Nucleus accumbens (tissue), 56 donors: ENCODE data around the gene CADM2.

ENCODE experiments used
- DNase-seq, 56 donors: peaks; one replicate each; lab custom pipeline; 2025; lab: John Stamatoyannopoulos, UW

CADM2 gene

GRCh38 chr3:85737846-85738245, 779.1 kb downstream of the CADM2 start:
- no peak for DNase-seq

DNA sequence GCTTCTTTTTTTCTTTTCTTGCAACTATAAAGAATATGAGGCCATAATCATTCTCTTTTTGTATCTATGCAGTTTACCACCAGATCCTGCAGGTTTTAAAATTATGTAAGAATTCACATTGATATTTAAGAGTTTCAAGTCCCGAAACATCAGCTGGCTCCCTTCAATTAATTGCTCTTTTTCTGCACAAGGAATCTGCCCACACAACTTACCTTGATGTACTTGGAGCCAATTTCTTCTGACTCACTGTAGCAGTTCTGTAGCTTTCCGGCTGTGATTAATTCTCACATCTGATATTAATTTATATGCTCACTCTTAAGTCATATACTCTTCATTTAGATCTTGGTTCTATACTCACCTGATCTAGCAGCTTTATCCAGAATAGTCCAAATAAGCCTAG, 781.8 kb downstream of the CADM2 start:
- DNase-seq = peak in 8 of 56 donors; percentile 2 to 53 (median 13)

- DNase-seq = no peak
These were observed 799.7 kb downstream of the CADM2 start for GRCh38 chr3:85758442-85758841.

GRCh38 chr3:85760342-85760741, 801.6 kb downstream of the CADM2 start:
- DNase-seq = no peak

DNA sequence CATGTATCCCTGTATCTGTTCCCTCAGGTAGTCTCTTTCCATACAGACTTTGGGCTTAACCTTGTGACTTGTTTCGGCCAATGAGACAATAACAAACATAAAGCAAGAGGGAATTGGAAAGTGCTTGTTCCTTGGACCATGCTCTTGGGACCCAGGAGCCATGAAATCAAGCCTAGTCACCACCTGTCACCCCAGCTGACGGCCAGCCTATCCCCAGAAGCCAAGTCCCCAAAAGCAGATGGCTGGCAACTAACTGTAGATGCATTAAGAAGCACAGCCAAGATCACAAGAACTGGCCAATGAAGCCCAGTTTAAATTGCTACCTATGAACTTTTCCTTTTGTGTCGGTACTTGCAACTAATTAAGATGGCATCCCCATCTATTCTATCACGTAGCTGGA, 822.0 kb downstream of the CADM2 start:
- no peak for DNase-seq

GRCh38 chr3:85781806-85782205, 823.0 kb downstream of the CADM2 start:
- DNase-seq = no peak

GRCh38 chr3:85783291-85783690, 824.5 kb downstream of the CADM2 start:
- DNase-seq = no peak

GRCh38 chr3:85785766-85786165, 827.0 kb downstream of the CADM2 start:
- no peak for DNase-seq

DNA sequence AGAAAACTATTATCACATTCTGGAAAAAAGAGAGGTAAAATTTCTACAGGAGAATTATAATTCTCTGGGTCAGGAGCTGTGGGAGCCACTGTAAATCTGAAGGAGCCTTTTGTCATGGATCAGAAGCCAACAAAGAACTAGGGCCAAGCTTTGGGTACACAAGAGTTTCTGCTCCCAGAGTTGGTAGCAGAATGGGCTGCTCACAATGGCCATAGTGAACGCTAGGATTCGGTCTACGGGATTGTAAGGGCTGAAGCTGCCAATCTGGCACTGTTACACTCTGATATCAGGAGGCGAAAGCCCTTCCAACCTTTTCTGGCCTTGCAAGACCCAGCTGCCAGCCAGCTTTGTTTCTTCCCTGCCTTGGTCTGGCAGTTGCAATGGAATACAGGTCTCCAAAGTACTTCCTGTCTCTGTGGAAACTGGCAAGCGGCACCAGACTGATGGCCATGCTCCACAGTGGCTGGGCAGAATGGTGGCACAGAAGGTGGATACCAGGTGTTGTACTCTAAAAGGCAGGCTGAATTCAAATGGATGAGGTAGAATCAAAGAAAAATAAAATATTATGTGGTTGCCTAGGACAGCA, 831.7 kb downstream of the CADM2 start:
- DNase-seq = peak in 6 of 56 donors; percentile 1 to 13 (median 6)

- DNase-seq = no peak
These were observed 837.4 kb downstream of the CADM2 start for GRCh38 chr3:85796140-85796539.

DNA sequence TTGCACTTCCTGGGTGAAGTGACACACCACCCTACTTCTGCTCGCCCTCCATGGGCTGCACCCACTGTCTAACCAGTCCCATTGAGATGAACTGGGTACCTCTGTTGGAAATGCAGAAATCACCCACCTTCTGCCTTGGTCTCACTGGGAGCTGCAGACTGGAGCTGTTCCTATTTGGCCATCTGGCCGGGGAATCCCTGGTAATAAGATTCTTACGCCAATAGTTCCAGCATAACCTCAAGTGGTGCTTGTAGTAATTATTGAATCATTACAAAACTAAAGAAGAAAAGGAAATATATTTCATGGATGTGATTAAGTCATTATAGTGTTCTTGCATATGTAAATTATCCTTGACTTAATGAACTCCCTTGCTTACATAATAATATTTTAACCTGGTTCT, 841.9 kb downstream of the CADM2 start:
- no peak for DNase-seq

DNA sequence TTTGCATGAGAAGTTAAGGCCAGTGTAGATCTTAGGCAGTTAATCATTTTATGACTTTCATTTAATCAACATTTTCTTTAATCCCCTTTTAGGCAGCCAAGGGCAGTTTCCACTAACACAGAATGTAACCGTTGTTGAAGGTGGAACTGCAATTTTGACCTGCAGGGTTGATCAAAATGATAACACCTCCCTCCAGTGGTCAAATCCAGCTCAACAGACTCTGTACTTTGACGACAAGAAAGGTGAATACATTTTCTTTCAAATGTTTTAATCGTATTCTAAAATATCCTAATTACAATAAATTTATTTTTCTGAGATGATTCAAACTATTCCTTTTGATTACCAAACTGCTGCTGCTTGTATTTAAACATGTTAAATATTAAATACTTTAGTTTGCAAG, 843.2 kb downstream of the CADM2 start:
- no peak for DNase-seq

GRCh38 chr3:85808755-85809154, 850.0 kb downstream of the CADM2 start:
- DNase-seq = no peak

DNA sequence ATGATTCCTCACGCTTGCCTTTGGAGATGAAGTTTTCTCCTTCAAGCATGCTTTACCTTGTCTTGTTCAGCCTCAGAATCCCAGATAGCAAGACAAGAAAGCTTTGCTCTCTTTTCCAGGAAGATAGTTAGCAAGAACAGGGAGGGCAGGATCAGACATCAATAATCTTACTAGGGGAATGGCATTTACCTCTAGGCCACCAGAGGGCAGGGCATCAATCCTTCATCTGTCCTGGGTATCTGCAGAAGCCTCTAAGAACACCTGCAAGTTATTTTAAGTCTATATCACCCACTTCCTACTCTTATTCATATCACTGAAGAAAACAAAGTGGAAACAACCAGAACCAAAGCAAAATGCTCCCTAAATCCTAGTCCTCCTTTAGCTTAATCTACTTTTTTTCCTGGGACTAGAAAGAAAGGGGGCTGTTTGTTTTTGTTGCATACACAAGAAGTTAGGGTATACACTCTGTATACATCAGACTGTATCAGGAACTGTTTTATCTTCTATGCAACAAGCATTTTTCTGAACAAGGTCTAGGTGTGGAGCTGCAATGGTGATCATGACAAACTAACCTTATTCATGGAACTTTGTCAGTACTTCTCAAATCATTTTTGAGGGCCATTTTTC, 862.5 kb downstream of the CADM2 start:
- DNase-seq = peak in 8 of 56 donors; percentile 1 to 32 (median 4)

DNA sequence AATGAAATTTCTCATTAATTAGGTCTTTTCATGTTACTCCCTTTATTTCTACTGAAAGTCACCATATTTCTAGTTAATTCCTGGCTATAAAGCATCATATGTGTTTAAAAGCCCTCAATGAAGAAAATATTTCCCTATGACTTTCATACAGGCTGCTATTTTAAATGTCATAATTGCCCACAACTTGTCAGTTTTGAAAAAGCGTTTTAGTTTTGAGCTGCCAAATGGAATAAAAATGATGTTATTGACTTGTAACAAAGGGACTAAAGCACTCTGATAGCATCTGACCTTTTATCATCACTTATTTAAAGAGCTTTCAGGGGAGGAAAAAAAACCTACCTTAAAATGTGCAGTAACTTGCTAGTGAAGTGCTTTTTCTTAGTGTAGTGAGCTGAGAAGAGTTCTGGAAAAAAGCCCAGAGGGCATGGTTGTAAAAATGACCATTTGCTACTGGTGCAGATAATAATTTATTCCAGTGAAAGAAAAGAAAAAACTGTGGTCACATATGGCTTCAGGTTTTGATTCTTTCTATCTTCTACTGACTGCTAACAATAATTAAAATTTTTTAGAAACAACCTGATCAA, 877.2 kb downstream of the CADM2 start:
- no peak for DNase-seq

DNA sequence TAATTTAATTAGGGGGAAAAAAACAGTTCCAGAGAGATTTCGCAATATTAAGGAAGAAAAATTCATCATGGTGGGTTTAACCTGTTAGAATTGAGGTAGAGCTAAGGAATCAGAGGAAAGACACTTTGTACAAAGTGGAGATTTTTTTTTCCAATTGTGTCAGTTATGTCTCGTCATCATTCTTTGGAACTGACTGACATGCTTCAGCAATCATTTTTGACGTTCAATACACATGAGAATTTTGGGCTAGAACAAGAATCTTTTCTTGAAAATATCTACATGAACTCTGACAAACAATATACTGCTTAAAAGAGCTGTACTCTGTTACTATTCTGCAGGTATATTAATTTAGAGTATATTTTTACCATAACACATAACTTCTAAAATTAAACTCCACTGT, 878.6 kb downstream of the CADM2 start:
- no peak for DNase-seq

- DNase-seq = no peak
These were observed 880.1 kb downstream of the CADM2 start for GRCh38 chr3:85838921-85839320.

DNA sequence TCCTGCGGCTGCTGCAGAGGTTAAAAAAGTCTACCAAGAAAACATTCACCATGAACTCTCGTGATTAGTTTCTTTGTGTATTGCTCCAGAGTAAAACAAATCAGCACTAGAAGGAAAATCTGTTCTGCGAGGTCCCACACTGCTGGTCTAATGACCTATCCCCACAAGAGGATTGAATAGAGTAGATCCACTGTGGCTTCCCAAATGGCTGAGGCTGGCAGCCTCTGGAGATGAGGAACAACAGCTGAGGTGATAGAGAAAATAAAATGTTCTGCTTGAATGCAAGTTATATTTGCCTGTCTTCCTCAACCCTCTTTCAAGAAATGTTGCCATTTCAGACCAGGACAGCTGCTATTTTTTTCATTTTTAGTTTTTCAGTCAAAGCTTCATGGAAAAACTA, 883.3 kb downstream of the CADM2 start:
- no peak for DNase-seq

DNA sequence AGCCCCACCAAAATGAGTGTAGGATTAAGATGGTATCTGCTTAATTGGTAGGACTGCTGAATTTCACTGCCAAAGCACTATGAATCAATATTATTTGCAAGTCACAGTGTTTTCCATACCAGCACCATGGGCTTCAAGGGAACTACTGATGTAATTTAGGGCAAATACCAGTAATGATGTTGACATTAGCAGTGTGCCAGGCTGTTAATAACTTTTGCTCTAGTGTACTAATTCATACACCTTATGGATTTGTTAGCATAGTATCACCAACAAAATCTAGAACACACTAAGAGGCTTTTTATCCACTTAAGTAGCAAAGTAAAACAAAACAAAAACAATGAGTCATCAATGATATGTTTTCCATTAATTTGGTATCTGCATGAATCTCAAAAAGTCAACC, 888.2 kb downstream of the CADM2 start:
- no peak for DNase-seq

DNA sequence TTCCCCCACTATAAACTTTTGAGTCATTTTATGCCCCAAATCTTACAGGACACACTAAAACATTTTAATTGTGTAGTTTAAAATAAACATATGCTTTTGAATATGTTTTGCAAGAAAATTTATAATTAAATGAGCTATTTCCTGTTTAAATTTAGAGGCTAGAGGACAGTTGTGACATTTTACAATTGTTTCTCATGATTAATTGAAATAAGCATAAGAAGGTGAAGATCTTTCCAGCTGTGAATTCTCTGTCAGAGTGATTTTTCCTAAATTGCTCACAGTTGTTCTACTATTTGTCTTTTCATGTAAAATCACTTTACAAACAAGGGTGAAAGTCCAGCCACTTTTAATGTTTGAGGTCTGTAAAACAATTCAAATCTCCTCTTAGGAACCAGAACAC, 892.3 kb downstream of the CADM2 start:
- DNase-seq = no peak

DNA sequence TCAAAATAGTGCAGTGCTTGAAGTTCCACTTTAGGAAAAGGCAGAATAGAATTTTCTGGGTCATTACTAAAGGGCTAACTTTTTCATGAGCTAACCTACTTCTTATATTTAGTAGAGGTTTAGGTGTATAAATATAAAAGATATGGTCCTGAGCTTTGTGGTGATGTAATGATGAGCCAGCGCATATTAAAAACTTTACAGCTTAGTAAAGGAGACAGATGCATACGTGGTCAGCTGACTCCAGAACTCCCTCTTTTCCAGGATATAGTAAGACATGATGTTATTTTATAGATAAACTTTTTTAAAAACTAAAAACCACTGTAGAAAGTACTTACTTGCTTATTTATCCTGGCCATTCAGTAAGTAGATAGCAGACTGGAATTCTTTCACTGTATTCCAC, 895.0 kb downstream of the CADM2 start:
- DNase-seq = no peak

DNA sequence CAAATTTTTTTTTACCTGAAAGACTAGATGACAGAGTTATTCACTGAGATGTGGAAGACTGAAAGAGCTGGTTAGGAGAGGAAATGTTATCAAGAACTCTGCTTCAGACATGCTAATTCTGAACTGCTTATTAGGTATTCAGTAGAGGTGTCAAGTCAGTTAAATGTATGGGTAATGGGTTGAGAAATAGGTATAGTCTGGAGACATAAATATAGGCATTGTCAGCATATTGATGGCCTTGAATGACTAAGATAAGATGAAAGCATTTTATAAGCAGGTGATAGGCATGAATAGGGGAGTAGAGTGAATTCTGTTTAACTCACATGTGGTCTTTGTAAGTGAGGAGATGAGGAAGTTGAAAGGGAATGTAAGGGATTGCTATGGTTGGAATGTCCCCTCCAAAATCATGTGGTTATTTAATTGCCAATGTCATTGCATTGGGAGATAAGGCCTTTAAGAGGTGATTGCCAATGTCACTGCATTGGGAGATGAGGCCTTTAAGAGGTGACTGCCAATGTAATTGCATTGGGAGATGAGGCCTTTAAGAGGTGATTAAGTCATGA, 904.2 kb downstream of the CADM2 start:
- no peak for DNase-seq
